Measurements from ENCODE around the gene ADAMTSL5. TPM values are rescaled to one million over a fixed set of nuclear protein-coding genes. Genes with fewer than 3 reads are reported as not detected.
A peak's percentile ranks its signal among the peaks of the same experiment; 100 is the strongest.
"Not testable (repeated sequence)": the region's sequence is repeated elsewhere in the genome, so short reads cannot be mapped to it uniquely, and the experiment has no call there.

Gene ADAMTSL5
- total and polyA plus RNA-seq, 2 of the 13 experiments (the other 11 are each of a cell fraction or from before 2014, with no cell fraction given), result 0.60 to 2.7 TPM

DNA sequence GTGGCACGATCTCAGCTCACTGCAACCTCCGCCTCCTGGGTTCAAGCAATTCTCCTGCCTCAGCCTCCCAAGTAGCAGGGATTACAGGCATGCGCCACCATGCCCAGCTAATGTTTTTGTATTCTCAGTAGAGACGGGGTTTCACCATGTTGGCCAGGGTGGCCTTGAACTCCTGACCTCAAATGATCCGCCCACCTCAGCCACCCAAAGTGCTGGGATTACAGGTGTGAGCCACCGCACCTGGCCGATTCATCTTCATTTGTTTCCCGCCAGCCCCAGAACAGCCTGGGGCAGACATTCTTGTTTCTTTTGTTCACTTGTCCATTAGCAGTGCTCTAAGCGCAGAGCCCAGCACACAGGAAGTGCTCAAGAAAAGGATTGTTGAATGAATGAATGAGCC is 35.8 kb downstream of the ADAMTSL5 start:
- H3K36me3 ChIP-seq (replicated peaks in 1 of 2; ENCODE audit: control insufficient read depth in 1 of 2, insufficient read depth in 2 of 2, low read length in 2 of 2); H3K4me3 ChIP-seq (replicated peaks in 1 of 3; ENCODE audit: insufficient read depth in 1 of 3, low read depth in 2 of 3, low read length in 3 of 3); H4K20me1 ChIP-seq (ENCODE audit: insufficient read depth, low read length); H3K9me3 ChIP-seq (ENCODE audit: low read length); BruUV-seq (replicated peaks); DNase-seq (ENCODE audit: low spot score); intact Hi-C loops (cut with micrococcal nuclease; ENCODE audit: unreplicated experiment); H3K9ac ChIP-seq (ENCODE audit: insufficient read depth, low read depth, low read length); H3K27me3 ChIP-seq (ENCODE audit: control insufficient read depth in 1 of 2, insufficient read depth in 2 of 2, low read length in 2 of 2); in situ Hi-C loops (cut with HindIII; ENCODE audit: extremely low pct_ligation_motif_present, low pct_unique_long_range_greater_than_20kb); FAIRE-seq; ATAC-seq; CTCF ChIA-PET (ENCODE audit: low intra/inter-chr PET ratio, low total read pairs); H3K27ac ChIP-seq (ENCODE audit: extremely low read length, insufficient read depth, low read length); H2AFZ ChIP-seq (ENCODE audit: low read length): not testable (repeated sequence)
- Histone ChIP-seq H3K79me2 (ENCODE audit: insufficient read depth, low read length) (peaks cover 16% of the 10 kb centered on the region), H3K4me2 (ENCODE audit: low read depth, low read length) (peak overlapping the region; percentile 67), H3K4me1 (ENCODE audit: insufficient read depth, low read length) (peaks cover 40% of the 10 kb centered on the region)
- POLR2A ChIA-PET, result interaction anchor here (1.2 to 2.8 kb wide), 3 partner anchors 14 to 22 kb away, joined by 4 to 16 read pairs (median 15); partner anchors contain the start of genes PCSK4 and REEP6
- 89% methylated on average over 9 of the region's 9 CpGs for WGBS (ENCODE audit: low lambda C conversion rate)
- TF ChIP-seq NR2C2 (CRISPR knock-in tag; IDR thresholded peaks at IDR 0.05; ENCODE audit: borderline replicate concordance) (peak; percentile 48; the same call in 1 of the 2 replicates), RARA (CRISPR knock-in tag; IDR thresholded peaks at IDR 0.05) (peak; percentile 59), NR2F1 (CRISPR knock-in tag; IDR thresholded peaks at IDR 0.05) (peak; percentile 31 to 35; a peak in 1 of 4 replicates), ZNF460 (CRISPR knock-in tag; IDR thresholded peaks at IDR 0.05; ENCODE audit: borderline replicate concordance) (peak; percentile 90), RXRA (CRISPR knock-in tag; IDR thresholded peaks at IDR 0.05) (peak; percentile 53; the same call in 1 of the 2 replicates), NR2F6 (IDR thresholded peaks at IDR 0.05) (peak; percentile 38), NR2F6 (CRISPR knock-in tag; IDR thresholded peaks at IDR 0.05) (0 out of 2 replicates have a peak, but pooled peaks have one; percentile 27), ZNF3 (CRISPR knock-in tag; IDR thresholded peaks at IDR 0.05) (0 out of 2 replicates have a peak, but pooled peaks have one; percentile 36)
- TF ChIP-seq, protein P1, sequence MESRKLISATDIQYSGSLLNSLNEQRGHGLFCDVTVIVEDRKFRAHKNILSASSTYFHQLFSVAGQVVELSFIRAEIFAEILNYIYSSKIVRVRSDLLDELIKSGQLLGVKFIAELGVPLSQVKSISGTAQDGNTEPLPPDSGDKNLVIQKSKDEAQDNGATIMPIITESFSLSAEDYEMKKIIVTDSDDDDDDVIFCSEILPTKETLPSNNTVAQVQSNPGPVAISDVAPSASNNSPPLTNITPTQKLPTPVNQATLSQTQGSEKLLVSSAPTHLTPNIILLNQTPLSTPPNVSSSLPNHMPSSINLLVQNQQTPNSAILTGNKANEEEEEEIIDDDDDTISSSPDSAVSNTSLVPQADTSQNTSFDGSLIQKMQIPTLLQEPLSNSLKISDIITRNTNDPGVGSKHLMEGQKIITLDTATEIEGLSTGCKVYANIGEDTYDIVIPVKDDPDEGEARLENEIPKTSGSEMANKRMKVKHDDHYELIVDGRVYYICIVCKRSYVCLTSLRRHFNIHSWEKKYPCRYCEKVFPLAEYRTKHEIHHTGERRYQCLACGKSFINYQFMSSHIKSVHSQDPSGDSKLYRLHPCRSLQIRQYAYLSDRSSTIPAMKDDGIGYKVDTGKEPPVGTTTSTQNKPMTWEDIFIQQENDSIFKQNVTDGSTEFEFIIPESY (CRISPR knock-in tag; IDR thresholded peaks at IDR 0.05), result peak; percentile 59
- TF ChIP-seq, protein P2, sequence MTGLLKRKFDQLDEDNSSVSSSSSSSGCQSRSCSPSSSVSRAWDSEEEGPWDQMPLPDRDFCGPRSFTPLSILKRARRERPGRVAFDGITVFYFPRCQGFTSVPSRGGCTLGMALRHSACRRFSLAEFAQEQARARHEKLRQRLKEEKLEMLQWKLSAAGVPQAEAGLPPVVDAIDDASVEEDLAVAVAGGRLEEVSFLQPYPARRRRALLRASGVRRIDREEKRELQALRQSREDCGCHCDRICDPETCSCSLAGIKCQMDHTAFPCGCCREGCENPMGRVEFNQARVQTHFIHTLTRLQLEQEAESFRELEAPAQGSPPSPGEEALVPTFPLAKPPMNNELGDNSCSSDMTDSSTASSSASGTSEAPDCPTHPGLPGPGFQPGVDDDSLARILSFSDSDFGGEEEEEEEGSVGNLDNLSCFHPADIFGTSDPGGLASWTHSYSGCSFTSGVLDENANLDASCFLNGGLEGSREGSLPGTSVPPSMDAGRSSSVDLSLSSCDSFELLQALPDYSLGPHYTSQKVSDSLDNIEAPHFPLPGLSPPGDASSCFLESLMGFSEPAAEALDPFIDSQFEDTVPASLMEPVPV (CRISPR knock-in tag; IDR thresholded peaks at IDR 0.05), result 0 out of 2 replicates have a peak, but pooled peaks have one; percentile 24
- TF ChIP-seq, protein P3, sequence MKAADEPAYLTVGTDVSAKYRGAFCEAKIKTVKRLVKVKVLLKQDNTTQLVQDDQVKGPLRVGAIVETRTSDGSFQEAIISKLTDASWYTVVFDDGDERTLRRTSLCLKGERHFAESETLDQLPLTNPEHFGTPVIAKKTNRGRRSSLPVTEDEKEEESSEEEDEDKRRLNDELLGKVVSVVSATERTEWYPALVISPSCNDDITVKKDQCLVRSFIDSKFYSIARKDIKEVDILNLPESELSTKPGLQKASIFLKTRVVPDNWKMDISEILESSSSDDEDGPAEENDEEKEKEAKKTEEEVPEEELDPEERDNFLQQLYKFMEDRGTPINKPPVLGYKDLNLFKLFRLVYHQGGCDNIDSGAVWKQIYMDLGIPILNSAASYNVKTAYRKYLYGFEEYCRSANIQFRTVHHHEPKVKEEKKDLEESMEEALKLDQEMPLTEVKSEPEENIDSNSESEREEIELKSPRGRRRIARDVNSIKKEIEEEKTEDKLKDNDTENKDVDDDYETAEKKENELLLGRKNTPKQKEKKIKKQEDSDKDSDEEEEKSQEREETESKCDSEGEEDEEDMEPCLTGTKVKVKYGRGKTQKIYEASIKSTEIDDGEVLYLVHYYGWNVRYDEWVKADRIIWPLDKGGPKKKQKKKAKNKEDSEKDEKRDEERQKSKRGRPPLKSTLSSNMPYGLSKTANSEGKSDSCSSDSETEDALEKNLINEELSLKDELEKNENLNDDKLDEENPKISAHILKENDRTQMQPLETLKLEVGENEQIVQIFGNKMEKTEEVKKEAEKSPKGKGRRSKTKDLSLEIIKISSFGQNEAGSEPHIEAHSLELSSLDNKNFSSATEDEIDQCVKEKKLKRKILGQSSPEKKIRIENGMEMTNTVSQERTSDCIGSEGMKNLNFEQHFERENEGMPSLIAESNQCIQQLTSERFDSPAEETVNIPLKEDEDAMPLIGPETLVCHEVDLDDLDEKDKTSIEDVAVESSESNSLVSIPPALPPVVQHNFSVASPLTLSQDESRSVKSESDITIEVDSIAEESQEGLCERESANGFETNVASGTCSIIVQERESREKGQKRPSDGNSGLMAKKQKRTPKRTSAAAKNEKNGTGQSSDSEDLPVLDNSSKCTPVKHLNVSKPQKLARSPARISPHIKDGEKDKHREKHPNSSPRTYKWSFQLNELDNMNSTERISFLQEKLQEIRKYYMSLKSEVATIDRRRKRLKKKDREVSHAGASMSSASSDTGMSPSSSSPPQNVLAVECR (CRISPR knock-in tag; IDR thresholded peaks at IDR 0.05; ENCODE audit: borderline replicate concordance), result peak; percentile 30; the same call in 1 of the 2 replicates

Data from HepG2 (cell line).